GM19468 (cell line): Measurements from ENCODE around the gene SGMS1.
"Not testable (repeated sequence)": the region's sequence is repeated elsewhere in the genome, so short reads cannot be mapped to it uniquely, and the experiment has no call there.

Source experiments
- ATAC-seq: cut with Tn5 transposase; IDR thresholded peaks from one replicate; pipeline ENCODE4 v1.9.1; 2021; ENCODE audit warnings: mild to moderate bottlenecking, moderate library complexity, moderate number of reproducible peaks; ENCODE audit not compliant: unreplicated experiment; ENCODE audit errors: extremely low read depth

Gene SGMS1

DNA sequence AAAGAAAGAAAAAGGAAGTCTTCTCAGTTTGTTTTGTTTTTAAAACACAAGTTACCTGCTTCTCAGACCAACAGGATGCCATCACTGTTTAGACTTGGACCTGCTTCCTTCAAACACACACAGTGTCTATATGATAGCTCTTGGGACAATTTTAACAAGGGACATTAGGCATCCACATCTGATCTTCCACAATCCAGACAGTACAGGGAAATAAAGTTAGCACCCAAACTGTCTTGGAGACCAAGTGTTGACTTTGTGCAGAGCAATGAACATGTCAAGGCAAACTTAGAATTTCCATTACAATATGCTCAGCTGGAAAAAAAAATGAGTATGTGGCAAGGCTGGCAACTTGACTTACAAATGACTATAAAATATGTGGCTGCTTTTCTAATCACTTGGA is 80.9 kb downstream of the SGMS1 start:
- ATAC-seq = no peak

DNA sequence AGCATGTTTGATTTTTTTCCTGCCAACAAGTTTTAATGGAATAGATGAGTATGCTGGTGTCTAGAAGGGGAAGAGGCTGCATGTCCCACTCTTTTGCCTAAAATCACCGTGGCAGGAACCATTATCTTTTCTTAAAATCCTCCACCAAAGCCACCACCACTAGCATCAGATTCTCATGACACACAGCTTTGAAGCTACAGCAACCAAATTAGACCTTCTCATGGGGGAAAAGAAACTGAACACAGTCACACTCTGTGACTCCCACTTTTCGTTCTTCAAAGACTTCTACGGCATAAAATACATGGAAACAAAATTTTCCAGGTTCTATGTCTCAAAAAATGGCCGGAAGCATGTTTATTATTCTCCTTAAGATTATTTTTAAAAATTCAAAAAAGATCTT is 81.8 kb downstream of the SGMS1 start:
- ATAC-seq = no peak

DNA sequence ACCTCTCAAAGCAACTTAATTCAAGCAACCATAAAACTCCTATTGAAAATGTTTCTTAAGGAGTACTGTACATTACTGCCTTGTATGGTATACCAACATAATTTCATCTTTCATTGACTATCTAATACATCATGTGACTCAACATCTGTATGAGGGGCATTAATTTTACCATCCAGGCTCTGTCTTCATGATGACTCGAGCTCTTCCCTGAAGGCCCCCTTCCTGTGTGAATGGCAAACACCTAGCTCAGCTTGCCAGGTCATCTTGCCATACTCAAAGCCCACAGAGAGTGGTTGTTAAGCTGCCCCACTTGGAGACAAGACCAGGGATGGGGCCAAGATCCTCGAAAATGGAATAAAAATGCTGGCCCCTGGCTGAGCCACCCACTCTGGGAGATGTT is 82.4 kb downstream of the SGMS1 start:
- no peak for ATAC-seq

DNA sequence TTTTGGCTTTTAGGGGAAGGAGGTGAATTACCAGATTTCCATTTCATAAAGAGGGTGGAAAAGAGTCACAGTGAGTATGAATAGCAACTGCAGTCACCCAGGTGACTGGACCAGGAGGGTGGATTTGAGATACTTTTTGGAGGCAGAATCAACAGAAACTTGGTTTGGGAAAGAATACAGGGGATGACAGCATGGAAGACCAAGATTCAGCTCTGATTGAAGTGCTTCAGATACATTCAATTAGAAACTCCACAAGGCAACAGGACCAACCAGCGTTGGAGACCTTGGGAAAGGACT is 83.0 kb downstream of the SGMS1 start:
- no peak for ATAC-seq

DNA sequence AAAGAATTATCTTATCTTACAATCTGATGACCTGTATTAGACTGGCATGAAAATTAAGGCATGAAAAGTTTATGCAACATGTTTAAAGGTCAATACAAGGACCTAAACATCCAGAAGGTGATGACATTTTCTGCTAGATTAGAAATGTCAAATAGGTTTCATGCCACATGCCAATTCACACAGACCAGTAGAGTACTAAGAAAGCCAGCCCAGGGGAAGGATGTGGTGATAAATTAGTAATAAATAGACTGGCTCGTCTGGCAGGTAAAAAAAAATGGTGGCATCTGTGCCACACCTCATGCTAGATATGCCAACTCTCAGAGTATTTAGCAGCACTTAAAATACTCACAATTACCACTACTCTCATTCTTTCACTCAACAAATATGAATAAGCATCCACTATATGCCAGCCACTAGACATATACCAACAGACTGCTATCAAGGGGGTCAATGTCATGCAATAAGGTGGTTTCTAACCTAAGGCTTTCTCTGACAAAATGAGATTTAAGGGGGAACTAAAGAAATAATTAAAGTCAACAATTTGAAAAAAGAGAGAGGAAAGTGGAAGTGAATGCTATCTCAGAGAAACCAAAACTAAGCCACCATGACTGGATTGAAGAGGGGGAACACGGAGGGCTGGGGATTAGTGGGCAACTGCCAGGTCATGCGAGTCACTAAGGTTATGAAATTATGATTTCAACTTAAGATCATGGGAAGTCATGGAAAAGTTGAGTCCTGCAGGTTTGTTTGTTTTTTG is 83.5 kb downstream of the SGMS1 start:
- ATAC-seq = peak; percentile 26

DNA sequence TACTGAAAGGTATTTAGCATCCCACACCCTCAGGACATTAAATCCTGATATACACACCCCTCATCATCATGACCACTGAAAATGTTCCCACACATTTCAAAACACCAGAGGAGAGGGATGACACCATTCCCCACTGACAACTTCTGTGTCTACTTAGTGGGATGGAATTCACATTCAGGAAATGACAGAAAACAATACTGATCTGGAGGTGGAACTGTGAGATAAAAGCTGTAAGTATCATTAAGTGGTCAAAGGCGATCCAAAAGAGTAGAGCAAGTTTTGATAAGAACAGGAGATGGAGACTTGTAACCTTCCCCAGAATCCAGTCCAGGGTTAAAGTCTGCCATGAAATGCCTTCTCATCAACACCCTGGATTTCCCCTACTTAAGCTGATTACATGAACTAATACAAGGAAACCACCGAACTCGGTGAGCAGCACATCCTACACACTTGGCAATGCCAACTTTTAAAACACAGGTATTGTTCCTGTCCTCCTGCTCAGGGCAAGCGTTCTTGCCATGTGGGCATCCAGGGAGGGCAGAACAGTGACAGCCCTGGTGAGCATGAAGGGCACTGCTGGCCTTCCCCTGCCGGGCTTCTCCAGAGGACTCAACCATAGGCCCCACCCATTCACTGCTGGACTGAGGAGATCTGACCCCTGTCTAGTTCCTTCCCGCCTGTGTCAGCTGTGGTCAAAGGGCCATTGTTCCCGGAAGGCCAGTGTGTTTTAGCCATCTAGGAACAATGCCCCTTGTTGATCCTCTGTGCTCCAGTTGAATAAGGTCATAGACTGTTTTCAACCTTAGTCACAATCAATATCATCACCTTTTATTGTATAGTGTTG is 85.0 kb downstream of the SGMS1 start:
- ATAC-seq = no peak

DNA sequence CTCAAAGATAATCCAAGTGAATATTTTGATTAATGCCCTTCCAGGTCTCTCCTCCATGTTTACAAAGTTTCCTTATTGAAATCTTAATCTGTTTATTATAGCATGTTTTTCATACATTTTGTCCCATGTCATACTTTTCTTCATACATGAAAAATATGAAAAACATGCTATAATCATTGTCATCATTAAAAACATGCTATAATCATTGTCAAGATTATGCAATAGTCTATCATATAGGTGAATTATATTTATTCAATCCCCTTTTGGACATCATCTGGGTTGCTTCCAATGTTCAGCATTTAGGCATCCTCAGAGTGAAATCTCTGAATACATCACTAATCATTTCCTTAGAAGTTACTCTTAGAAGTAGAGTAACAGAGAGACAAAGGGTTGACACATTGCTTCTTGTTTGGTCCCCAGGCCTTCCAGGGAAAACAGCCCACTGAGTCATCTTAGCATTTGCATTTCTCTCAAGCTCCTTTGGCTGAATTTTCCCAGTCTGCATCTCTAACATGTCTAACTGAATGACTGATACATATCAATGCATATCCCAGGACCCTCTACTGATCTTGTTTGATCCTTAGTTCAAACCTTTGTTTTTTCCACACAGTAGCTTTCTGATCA is 87.0 kb downstream of the SGMS1 start:
- no peak for ATAC-seq

DNA sequence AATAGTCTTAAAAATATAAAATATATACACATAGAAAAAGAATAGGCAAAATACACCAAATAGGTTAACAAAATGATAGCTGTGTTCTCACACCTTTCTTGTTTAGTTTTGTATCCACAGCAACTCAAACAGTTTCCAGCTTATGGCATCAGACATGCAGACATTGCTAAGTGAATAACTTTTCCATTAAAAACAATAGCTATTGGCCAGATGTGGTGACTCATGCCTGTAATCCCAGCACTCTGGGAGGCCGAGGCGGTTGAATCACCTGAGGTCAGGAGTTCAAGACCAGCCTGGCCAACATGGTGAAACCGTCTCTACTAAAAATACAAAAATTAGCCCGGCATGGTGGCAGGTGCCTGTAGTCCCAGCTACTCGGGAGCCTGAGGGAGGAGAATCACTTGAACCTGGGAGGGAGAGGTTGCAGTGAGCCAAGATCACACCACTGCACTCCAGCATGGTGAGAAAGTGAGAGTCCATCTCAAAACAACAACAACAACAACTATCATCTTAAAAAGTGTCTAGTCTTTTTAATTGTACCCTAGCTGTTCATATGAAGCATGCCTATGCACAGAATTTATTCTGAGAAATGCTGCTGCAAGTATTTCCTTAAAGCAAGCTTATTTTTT is 88.9 kb downstream of the SGMS1 start:
- not testable (repeated sequence) for ATAC-seq

DNA sequence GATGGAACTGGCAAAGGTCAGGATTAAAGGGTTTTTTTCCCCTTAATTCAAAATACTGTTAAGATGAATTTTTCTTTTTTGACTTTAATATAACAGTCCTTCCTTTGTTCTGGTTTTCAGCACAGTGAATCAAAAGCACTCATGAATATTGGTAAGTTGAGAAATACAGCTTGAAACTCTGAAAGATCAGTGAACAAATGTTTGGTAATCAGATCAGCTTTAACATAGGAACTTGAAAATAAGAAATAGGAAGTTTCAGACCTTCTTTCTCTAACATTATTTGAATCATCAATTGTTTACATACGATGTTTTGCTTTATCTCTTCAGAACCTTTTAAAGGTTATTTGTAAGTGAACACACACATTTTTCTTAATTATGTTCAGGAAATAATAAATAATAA is 90.5 kb downstream of the SGMS1 start:
- no peak for ATAC-seq

DNA sequence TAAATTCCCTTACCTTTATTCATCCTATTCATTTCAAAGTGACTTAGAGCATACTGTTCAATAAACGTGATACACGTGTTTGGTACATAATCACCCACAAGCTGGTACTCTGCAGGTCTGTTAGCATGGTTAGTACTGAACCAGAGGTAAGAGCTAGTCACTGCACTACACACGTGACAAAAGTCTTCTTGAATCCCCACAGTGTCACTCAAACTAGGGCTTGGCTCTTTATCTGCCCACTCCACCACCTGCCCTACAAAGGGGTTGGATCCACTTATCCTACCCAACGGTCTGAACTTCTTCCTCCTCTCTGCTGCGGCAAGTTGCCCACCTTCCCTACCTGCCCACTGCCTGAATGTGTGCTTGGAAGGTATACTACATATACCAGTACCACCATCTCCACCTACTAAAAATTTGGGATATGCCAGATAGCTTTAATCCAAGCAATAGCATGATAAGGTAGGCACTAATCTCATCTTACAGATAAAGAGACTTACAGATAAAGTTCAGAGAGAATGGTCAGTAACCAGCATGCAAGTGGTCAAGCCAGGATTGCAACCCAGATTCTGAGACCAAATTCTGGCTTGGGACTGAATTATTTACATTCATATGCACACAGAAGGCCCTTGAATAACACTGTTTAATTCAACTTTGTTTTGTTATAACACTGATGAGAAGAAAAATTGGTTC is 92.2 kb downstream of the SGMS1 start:
- no peak for ATAC-seq

DNA sequence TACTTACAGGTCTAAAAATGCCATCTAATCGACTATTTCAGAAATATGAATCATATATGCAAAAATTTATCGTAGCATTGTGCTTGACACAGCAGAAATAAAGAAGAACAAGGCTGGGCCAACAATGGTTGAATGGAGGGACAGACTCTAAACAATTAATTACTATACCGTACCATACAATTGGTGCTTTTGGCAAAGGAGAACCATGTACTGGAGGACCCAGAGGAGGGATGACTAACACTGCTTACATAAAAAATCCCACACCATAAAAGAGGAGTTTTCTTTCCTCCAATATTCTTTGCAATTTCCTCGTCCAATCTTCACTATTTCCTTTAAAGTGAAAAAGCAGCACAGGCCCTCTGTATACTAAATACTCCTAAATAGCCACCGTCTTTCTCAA is 94.1 kb downstream of the SGMS1 start:
- ATAC-seq = no peak

DNA sequence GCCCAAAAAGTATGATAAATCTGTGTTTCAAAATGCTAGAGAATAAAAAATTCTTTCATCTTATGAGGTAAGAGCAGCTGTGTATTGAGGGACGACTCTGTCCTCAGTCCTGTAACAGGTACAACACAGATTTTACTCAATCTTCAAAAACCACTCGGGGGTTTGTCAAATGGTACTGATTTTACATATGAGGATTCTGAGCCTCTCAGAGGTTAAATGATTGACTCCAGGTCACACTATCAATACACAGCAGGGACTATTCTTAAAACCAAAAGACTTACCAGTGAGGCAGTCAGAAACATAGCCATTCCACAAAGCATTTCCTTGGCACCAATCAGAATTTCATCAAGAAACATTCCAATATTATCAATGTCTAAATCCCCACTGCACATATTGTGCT is 95.5 kb downstream of the SGMS1 start:
- ATAC-seq = peak; percentile 31

DNA sequence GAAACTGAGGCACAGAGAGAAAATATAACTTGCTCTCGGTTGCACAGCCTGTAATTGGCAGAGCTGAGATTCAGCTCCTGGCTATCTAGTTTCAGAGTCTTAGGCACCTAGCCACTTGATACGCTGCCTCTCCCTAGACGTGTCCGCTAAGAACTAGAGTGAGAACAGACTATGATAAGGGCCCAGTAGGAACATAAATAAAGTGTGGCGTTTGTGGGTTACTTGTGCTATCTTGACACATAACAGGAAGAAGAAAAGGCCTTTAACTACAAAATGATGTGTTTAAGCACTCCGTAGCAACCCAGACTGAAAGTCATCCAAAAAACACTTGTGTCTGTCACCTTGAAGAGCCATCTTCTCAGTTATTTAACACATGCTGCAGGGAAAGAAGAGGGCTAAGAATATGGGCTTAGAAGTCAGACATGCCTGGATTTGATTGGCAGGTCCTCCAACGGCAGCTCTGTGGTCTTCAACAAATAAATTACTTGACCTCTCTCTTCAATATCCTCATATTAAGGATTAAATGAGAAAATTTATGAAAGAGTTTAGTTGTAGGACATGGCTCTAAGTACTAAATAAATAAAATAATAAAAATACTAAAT is 96.2 kb downstream of the SGMS1 start:
- no peak for ATAC-seq

DNA sequence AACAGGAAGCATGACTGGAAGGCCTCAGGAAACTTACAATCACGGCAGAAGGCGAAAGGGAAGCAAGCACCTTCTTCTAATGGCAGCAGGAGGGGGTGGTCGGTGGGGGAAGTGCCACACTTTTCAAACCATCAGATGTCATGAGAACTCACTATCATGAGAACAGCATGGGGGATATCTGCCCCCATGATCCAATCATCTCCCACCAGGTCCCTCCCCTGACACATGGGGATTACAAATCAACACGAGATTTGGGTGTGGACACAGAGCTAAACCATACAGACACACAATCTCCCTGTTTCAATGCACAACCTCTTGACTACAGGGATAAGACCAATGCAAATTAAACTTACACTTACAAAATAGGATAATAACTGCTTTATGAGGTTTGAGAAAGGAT is 97.6 kb downstream of the SGMS1 start:
- no peak for ATAC-seq

DNA sequence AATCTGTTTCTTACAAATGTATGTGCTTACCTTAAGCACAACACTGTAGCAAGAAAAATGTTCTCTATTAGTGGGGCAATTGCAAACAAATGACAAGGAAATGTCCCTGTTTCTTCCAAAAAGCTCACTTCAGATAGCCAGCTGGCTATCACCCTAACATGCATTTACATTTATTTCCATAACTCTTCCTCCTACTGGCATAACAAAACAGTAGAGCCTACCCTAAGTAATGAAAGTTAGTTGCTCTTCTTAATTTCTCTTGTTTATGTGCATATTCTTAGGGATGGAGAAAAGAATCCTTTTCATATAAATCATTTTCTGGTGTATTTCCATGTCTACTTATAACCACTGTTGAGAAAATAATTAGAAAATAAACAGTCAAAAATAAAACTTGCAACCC is 100.4 kb downstream of the SGMS1 start:
- ATAC-seq = no peak

DNA sequence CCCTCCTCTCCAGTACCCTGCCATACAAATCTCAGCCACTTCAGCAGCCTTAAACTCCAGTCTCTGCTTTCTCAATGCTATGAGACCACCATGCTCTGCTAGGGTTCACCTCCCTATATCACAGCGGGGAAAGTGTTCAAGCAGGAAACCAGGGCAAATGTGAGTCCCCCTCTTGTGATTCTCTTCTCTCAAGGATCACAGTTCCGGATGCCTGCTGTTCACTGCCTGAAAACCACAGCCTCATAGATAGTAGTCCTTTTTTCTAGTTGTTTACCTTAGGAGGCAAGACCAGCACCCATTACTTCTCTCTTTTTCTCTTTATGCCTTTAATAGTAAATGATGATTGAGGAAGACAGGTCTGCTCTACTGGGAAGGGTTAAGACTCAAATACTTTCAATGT is 100.8 kb downstream of the SGMS1 start:
- no peak for ATAC-seq

DNA sequence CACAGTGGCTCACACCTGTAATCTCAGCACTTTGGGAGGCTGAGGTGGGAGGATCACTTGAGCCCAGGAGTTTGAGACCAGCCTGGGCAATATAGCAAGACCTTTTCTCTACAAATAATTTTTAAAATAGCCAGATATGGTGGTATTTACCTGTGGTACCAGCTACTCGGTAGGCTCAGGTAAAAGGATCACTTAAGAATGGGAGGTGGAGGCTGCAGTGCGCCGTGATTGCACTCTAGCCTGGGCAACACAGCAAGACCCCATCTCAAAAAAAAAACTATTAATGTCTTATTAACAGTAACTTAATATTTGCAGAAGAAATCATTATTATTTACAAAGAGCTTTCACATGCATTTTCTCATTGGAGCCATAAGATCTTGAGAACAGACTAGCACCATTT is 103.6 kb downstream of the SGMS1 start:
- no peak for ATAC-seq

DNA sequence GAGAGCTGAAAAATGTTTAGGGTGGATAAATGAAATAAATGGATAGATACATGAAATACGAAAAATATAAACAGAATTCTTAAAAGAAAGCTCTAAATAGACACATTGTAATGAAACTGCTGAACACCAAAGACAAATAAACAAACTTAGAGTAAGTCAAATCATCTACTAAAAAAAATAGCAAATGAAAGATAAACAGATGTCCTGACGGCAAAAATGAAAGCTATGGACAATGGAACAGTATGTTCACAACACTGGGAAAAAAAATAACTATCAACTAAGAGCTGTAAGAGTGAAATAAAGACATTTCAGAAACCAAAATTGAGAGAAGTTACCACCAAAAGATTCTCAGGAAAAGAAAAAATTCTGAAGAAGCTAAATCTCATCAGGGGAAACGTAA is 106.1 kb downstream of the SGMS1 start:
- no peak for ATAC-seq

DNA sequence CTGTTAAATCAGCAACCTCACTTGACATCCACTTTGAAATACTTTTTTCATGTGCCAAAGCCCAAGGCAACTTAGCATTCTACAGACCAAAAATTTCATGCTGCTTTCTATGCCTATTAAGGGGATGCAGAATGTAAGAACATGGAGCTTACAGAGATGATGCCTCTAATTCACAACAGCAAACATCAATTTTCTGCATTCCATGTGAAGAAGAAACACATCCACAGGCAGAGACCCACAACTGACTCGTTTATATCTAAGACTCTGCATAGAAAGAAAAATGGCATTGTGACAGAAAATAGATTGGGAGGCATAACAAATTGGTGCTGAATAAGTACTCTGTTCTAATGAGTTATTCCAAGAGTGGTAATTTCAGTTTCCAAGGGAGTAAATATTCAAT is 107.6 kb downstream of the SGMS1 start:
- no peak for ATAC-seq

DNA sequence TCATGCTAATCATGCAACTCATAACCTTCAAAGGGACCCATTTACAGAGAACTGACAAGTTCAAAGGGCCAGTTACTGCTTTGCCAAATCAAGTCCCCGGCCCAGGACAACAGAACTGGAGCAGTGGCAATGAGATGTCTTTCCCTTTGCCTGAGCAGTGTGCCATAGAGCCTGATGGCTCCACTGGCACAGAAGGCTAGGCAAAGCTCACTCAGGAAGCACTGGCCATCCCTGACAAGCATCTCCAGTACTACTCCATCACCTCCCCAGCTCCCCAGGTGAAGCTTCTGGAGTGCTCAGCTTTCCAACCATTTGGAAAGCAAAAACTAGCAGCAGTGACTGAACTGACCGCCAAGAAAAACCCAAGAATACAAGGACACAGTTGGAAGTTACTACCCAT is 108.3 kb downstream of the SGMS1 start:
- no peak for ATAC-seq
